ENCODE data around the gene INSYN2B. TPM values are rescaled to one million over a fixed set of nuclear protein-coding genes. Genes with fewer than 3 reads are reported as not detected.

INSYN2B gene
- polyA plus RNA-seq, 4 donors, result 0.01 to 0.03 TPM; not detected in 2

- no peaks in the 10 kb centered on the region for H3K27me3 ChIP-seq (ENCODE audit: control insufficient read depth in 3 of 3, insufficient read depth in 3 of 3, low read length in 3 of 3)
- WGBS, 3 donors, result 58 to 85% (median 76%) methylated on average over 1 of the region's 1 CpG
- H3K27ac ChIP-seq (ENCODE audit: low read depth in 1 of 3, low read length in 2 of 3), result no peak overlapping the region
- FAIRE-seq (no peak), DNase-seq (no peak)
- H3K36me3 ChIP-seq (ENCODE audit: control insufficient read depth in 3 of 3, insufficient read depth in 2 of 3, low read depth in 1 of 3, low read length in 3 of 3), result peaks cover 0 to 2% (median 0%) of the 10 kb centered on the region in 3 donors
- no peaks in the 10 kb centered on the region for H3K4me1 ChIP-seq (ENCODE audit: control insufficient read depth in 3 of 3, insufficient read depth in 2 of 3, low read depth in 1 of 3, low read length in 2 of 3)
- no peak overlapping the region for H3K4me3 ChIP-seq (ENCODE audit: low read depth in 1 of 3, low read length in 3 of 3)
- no peaks in the 10 kb centered on the region for H3K9me3 ChIP-seq (ENCODE audit: control insufficient read depth in 2 of 2, insufficient read depth in 1 of 2, low read depth in 1 of 2, low read length in 1 of 2)
Measured at GRCh38 chr5:169988947-169989346, 8.7 kb upstream of the INSYN2B start.

GRCh38 chr5:169988206-169988605 is 7.9 kb upstream of the INSYN2B start:
- Histone ChIP-seq H3K36me3 (ENCODE audit: control insufficient read depth in 3 of 3, insufficient read depth in 2 of 3, low read depth in 1 of 3, low read length in 3 of 3) (peaks cover 0 to 2% (median 0%) of the 10 kb centered on the region in 3 donors), H3K27ac (ENCODE audit: low read depth in 1 of 3, low read length in 2 of 3) (no peak overlapping the region), H3K4me3 (ENCODE audit: low read depth in 1 of 3, low read length in 3 of 3) (no peak overlapping the region), H3K4me1 (ENCODE audit: control insufficient read depth in 3 of 3, insufficient read depth in 2 of 3, low read depth in 1 of 3, low read length in 2 of 3) (no peaks in the 10 kb centered on the region), H3K9me3 (ENCODE audit: control insufficient read depth in 2 of 2, insufficient read depth in 1 of 2, low read depth in 1 of 2, low read length in 1 of 2) (no peaks in the 10 kb centered on the region), H3K27me3 (ENCODE audit: control insufficient read depth in 3 of 3, insufficient read depth in 3 of 3, low read length in 3 of 3) (no peaks in the 10 kb centered on the region)
- FAIRE-seq (no peak), DNase-seq (no peak)
- WGBS, 3 donors, result 73 to 85% (median 82%) methylated on average over 4 of the region's 4 CpGs

GRCh38 chr5:169979871-169980270 is 424 bp downstream of the INSYN2B start:
- DNase-seq, result no peak
- Histone ChIP-seq H3K36me3 (ENCODE audit: control insufficient read depth in 3 of 3, insufficient read depth in 2 of 3, low read depth in 1 of 3, low read length in 3 of 3) (no peaks in the 10 kb centered on the region), H3K4me1 (ENCODE audit: control insufficient read depth in 3 of 3, insufficient read depth in 2 of 3, low read depth in 1 of 3, low read length in 2 of 3) (no peaks in the 10 kb centered on the region), H3K9me3 (ENCODE audit: control insufficient read depth in 2 of 2, insufficient read depth in 1 of 2, low read depth in 1 of 2, low read length in 1 of 2) (no peaks in the 10 kb centered on the region), H3K27me3 (ENCODE audit: control insufficient read depth in 3 of 3, insufficient read depth in 3 of 3, low read length in 3 of 3) (no peaks in the 10 kb centered on the region), H3K27ac (ENCODE audit: low read depth in 1 of 3, low read length in 2 of 3) (no peak overlapping the region), H3K4me3 (ENCODE audit: low read depth in 1 of 3, low read length in 3 of 3) (no peak overlapping the region)
- no peak for FAIRE-seq
- 26 to 37% (median 32%) methylated on average over 3 of the region's 3 CpGs for WGBS, 3 donors

- FAIRE-seq, result no peak
- Histone ChIP-seq H3K4me1 (ENCODE audit: control insufficient read depth in 3 of 3, insufficient read depth in 2 of 3, low read depth in 1 of 3, low read length in 2 of 3) (no peaks in the 10 kb centered on the region), H3K36me3 (ENCODE audit: control insufficient read depth in 3 of 3, insufficient read depth in 2 of 3, low read depth in 1 of 3, low read length in 3 of 3) (no peaks in the 10 kb centered on the region), H3K9me3 (ENCODE audit: control insufficient read depth in 2 of 2, insufficient read depth in 1 of 2, low read depth in 1 of 2, low read length in 1 of 2) (no peaks in the 10 kb centered on the region), H3K27ac (ENCODE audit: low read depth in 1 of 3, low read length in 2 of 3) (no peak overlapping the region), H3K4me3 (ENCODE audit: low read depth in 1 of 3, low read length in 3 of 3) (no peak overlapping the region), H3K27me3 (ENCODE audit: control insufficient read depth in 3 of 3, insufficient read depth in 3 of 3, low read length in 3 of 3) (no peaks in the 10 kb centered on the region)
- WGBS, 3 donors, result 60 to 73% (median 70%) methylated on average over 7 of the region's 7 CpGs
- DNase-seq, result no peak
Measured at GRCh38 chr5:169978714-169979113, 1.6 kb downstream of the INSYN2B start.

GRCh38 chr5:169974121-169974770 is 6.0 kb downstream of the INSYN2B start:
- Histone ChIP-seq H3K27me3 (ENCODE audit: control insufficient read depth in 3 of 3, insufficient read depth in 3 of 3, low read length in 3 of 3) (peaks cover 0 to 3% (median 0%) of the 10 kb centered on the region in 3 donors), H3K4me3 (ENCODE audit: low read depth in 1 of 3, low read length in 3 of 3) (no peak overlapping the region), H3K9me3 (ENCODE audit: control insufficient read depth in 2 of 2, insufficient read depth in 1 of 2, low read depth in 1 of 2, low read length in 1 of 2) (no peaks in the 10 kb centered on the region), H3K27ac (ENCODE audit: low read depth in 1 of 3, low read length in 2 of 3) (no peak overlapping the region), H3K36me3 (ENCODE audit: control insufficient read depth in 3 of 3, insufficient read depth in 2 of 3, low read depth in 1 of 3, low read length in 3 of 3) (no peaks in the 10 kb centered on the region), H3K4me1 (ENCODE audit: control insufficient read depth in 3 of 3, insufficient read depth in 2 of 3, low read depth in 1 of 3, low read length in 2 of 3) (no peaks in the 10 kb centered on the region)
- WGBS, 3 donors, result 66 to 76% (median 68%) methylated on average over 6 of the region's 6 CpGs
- FAIRE-seq, result no peak
- no peak for DNase-seq

GRCh38 chr5:169973056-169973455 is 7.2 kb downstream of the INSYN2B start:
- H3K4me3 ChIP-seq (ENCODE audit: low read depth in 1 of 3, low read length in 3 of 3), result no peak overlapping the region
- WGBS, 3 donors, result 52 to 70% (median 56%) methylated on average over 3 of the region's 3 CpGs
- no peaks in the 10 kb centered on the region for H3K9me3 ChIP-seq (ENCODE audit: control insufficient read depth in 2 of 2, insufficient read depth in 1 of 2, low read depth in 1 of 2, low read length in 1 of 2)
- H3K4me1 ChIP-seq (ENCODE audit: control insufficient read depth in 3 of 3, insufficient read depth in 2 of 3, low read depth in 1 of 3, low read length in 2 of 3), result no peaks in the 10 kb centered on the region
- DNase-seq (no peak), FAIRE-seq (no peak)
- H3K36me3 ChIP-seq (ENCODE audit: control insufficient read depth in 3 of 3, insufficient read depth in 2 of 3, low read depth in 1 of 3, low read length in 3 of 3), result no peaks in the 10 kb centered on the region
- no peak overlapping the region for H3K27ac ChIP-seq (ENCODE audit: low read depth in 1 of 3, low read length in 2 of 3)
- peaks cover 0 to 3% (median 0%) of the 10 kb centered on the region in 3 donors for H3K27me3 ChIP-seq (ENCODE audit: control insufficient read depth in 3 of 3, insufficient read depth in 3 of 3, low read length in 3 of 3)

- Histone ChIP-seq H3K27me3 (ENCODE audit: control insufficient read depth in 3 of 3, insufficient read depth in 3 of 3, low read length in 3 of 3) (peaks cover 0 to 3% (median 0%) of the 10 kb centered on the region in 3 donors), H3K27ac (ENCODE audit: low read depth in 1 of 3, low read length in 2 of 3) (no peak overlapping the region), H3K36me3 (ENCODE audit: control insufficient read depth in 3 of 3, insufficient read depth in 2 of 3, low read depth in 1 of 3, low read length in 3 of 3) (no peaks in the 10 kb centered on the region), H3K9me3 (ENCODE audit: control insufficient read depth in 2 of 2, insufficient read depth in 1 of 2, low read depth in 1 of 2, low read length in 1 of 2) (no peaks in the 10 kb centered on the region), H3K4me3 (ENCODE audit: low read depth in 1 of 3, low read length in 3 of 3) (no peak overlapping the region), H3K4me1 (ENCODE audit: control insufficient read depth in 3 of 3, insufficient read depth in 2 of 3, low read depth in 1 of 3, low read length in 2 of 3) (no peaks in the 10 kb centered on the region)
- no peak for FAIRE-seq
- WGBS, 3 donors, result 78 to 92% (median 89%) methylated on average over 1 of the region's 1 CpG
- DNase-seq, result no peak
Measured at GRCh38 chr5:169971780-169972179, 8.5 kb downstream of the INSYN2B start.

GRCh38 chr5:169970911-169971765 is 9.2 kb downstream of the INSYN2B start:
- whole genome bisulfite sequencing, 3 donors, result 53 to 62% (median 61%) methylated on average over 8 of the region's 8 CpGs
- Histone ChIP-seq H3K4me3 (ENCODE audit: low read depth in 1 of 3, low read length in 3 of 3) (no peak overlapping the region), H3K27ac (ENCODE audit: low read depth in 1 of 3, low read length in 2 of 3) (no peak overlapping the region), H3K27me3 (ENCODE audit: control insufficient read depth in 3 of 3, insufficient read depth in 3 of 3, low read length in 3 of 3) (peaks cover 0 to 3% (median 0%) of the 10 kb centered on the region in 3 donors), H3K9me3 (ENCODE audit: control insufficient read depth in 2 of 2, insufficient read depth in 1 of 2, low read depth in 1 of 2, low read length in 1 of 2) (no peaks in the 10 kb centered on the region), H3K4me1 (ENCODE audit: control insufficient read depth in 3 of 3, insufficient read depth in 2 of 3, low read depth in 1 of 3, low read length in 2 of 3) (no peaks in the 10 kb centered on the region), H3K36me3 (ENCODE audit: control insufficient read depth in 3 of 3, insufficient read depth in 2 of 3, low read depth in 1 of 3, low read length in 3 of 3) (no peaks in the 10 kb centered on the region)
- DNase-seq (no peak), FAIRE-seq (no peak)
